ENCODE results near the gene ADPGK.

- TF ChIP-seq, protein P1, sequence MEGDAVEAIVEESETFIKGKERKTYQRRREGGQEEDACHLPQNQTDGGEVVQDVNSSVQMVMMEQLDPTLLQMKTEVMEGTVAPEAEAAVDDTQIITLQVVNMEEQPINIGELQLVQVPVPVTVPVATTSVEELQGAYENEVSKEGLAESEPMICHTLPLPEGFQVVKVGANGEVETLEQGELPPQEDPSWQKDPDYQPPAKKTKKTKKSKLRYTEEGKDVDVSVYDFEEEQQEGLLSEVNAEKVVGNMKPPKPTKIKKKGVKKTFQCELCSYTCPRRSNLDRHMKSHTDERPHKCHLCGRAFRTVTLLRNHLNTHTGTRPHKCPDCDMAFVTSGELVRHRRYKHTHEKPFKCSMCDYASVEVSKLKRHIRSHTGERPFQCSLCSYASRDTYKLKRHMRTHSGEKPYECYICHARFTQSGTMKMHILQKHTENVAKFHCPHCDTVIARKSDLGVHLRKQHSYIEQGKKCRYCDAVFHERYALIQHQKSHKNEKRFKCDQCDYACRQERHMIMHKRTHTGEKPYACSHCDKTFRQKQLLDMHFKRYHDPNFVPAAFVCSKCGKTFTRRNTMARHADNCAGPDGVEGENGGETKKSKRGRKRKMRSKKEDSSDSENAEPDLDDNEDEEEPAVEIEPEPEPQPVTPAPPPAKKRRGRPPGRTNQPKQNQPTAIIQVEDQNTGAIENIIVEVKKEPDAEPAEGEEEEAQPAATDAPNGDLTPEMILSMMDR (IDR thresholded peaks at IDR 0.05) = no peak
- TF ChIP-seq EP300 (IDR thresholded peaks at IDR 0.05) = no peak
- no peak for TF ChIP-seq POLR2A (IDR thresholded peaks at IDR 0.05)
- TF ChIP-seq POLR2AphosphoS5 (IDR thresholded peaks at IDR 0.05) = no peak
Measured at GRCh38 chr15:72727154-72727553, 56.4 kb downstream of the ADPGK start.
